ELR (cell line): ENCODE results near the gene CCNJ.

Experiments used
- DNase-seq: peaks from one replicate; pipeline ENCODE4 v3.0.0-alpha.2; 2015; ENCODE audit warnings: low read depth

The CCNJ gene

GRCh38 chr10:96056787-96057186 is 13.4 kb downstream of the CCNJ start:
- no peak for DNase-seq

DNA sequence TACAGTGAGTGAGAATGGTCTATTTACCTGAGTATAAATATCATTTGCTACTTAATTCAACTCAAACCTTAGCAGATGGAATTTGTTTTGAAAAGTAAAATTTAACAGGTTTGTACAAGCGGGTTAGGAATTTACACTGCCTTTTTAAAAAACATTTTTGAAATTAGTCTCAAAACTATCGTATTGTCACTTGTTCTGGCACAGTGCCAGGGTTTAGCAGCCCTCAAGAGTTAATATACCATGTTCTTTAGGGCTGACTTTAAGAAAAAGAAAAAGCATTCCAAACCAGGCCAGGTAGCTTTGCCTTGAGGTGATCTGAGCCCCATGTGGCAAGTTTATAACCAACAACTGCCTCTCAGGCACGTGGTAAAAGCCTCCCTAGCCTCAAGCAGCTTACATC is 17.8 kb downstream of the CCNJ start:
- DNase-seq, result no peak

DNA sequence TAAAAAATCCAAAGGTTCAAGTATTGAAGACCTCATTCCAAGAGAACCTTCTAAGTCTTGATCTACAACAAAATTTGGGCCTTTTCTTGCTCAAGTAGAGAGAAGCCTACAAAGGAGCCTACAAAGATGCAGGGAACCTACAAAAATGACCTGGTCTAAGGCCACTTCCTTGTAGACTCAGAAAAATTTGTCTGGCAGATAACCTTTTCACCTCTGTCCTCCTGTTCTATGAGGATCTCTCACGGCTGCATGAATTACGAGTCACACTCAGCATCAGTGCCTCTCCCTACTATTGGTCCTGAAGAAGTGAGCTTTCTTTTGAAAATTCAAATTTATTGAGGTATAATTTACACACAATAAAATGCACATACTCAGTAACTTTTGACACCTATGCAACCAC is 29.3 kb downstream of the CCNJ start:
- DNase-seq, result peak; percentile 8

GRCh38 chr10:96073722-96074121 is 30.3 kb downstream of the CCNJ start:
- DNase-seq, result peak; percentile 82

GRCh38 chr10:96074776-96075175 is 31.4 kb downstream of the CCNJ start:
- DNase-seq, result no peak

DNA sequence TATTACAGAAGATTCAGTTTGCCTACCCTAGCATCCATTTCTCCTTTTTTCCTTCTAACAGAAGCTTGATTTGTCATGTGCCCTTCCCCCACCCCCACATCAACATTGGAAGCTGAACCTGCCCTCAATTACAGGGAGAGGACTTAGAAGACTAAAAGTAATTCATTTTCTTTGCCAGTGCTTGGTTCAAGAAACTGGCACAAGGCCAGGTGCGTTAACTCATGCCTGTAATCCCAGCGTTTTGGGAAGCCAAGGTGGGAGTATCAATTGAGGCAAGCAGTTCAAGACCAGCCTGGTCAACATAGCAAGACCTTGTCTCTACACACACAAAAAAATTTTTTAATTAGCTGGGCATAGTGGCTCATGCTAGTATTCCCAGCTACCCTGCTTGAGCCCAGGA is 32.6 kb downstream of the CCNJ start:
- no peak for DNase-seq

- no peak for DNase-seq
Observed at GRCh38 chr10:96077156-96077555, 33.8 kb downstream of the CCNJ start.

DNA sequence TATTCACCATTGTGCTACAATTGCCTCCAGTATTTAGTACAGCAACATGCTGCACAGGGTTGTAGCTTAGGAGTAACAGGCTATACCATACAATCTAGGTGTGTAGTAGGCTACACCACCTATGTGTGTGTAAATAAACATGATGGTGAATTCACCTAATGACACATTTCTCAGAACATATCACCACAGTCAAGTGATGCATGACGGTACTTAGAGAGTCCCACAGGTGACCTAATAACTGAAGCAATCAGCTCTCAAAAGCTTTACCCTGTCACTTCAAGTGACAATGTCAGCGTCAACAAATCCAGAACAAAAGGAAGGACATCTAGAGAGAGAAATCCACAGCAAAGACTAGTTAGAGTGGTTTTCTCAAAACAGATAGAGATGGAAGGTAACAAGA is 38.8 kb downstream of the CCNJ start:
- no peak for DNase-seq

DNA sequence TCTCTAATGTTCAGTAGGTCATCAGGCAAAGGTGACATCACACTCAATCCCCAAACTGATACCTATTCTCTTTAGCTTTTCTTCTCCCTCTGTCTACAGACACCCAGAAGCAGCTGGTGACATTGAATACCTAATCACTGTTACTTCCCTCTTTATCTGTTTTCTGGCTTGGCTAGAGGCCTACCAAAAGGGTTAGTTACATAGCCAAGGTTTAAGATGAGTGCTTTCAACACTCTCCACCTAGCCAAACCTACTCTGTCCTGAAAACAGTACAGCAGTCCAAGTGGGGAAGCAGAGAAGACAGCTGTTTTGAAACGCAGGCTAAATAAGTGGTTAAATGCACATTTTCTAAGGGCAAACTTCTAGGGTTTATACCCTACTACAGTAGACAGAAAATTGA is 39.4 kb downstream of the CCNJ start:
- DNase-seq, result no peak

- no peak for DNase-seq
Observed at GRCh38 chr10:96089116-96089515, 45.7 kb downstream of the CCNJ start.

DNA sequence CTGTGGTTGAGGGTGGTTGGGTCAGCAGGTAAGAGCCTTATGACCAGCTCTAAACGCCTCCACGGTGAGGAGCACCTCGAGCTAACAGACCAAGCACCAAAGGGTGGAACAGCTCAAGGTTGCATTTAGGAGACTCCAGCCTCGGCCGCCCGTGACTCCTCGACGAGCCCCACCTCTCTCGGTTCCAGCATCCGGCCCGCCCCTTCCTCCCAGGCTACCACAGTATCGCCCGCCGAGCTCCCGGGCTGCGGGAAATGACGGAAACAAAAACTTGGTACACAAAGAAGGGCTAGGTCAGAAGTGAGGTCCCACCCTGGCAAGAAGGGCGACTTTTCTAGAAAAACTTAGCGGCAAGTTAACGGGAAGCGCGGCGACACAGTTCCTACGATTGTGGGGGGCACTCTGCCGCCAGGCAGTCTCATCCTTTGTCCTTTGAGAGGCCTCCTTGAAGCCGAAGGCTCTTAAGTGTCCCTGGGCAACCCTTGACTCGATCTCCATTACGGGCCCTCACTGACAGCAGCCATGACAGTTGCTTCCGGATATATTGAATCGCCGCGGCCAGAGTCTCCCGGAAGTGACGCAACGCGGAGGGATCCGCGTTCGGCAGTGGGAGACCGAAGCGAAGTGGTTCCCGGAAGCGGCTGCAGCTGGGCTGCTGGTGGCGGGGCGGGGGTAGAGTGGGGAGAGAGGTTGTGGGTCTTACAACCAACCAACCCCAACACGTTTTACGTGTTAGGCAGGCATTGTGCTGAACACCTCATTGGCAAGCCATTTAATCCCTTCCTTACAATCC is 46.5 kb downstream of the CCNJ start:
- peak; percentile 94 for DNase-seq

DNA sequence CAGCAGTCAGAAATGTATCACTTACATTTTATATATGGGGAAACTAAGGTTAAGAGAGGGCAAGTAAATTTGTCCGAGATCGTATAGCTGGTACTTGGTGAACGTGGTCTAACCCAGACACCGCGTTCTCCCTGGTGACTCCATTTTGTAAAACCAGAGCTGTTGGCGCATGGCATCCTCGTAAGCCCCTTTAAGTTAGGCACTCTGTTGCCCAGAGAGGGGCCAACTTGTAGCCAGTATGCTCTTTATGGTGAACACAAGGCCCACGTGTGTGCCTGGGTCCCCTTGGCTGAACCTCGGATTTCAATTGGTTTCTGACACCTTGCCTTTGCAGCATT is 47.0 kb downstream of the CCNJ start:
- DNase-seq, result no peak

DNA sequence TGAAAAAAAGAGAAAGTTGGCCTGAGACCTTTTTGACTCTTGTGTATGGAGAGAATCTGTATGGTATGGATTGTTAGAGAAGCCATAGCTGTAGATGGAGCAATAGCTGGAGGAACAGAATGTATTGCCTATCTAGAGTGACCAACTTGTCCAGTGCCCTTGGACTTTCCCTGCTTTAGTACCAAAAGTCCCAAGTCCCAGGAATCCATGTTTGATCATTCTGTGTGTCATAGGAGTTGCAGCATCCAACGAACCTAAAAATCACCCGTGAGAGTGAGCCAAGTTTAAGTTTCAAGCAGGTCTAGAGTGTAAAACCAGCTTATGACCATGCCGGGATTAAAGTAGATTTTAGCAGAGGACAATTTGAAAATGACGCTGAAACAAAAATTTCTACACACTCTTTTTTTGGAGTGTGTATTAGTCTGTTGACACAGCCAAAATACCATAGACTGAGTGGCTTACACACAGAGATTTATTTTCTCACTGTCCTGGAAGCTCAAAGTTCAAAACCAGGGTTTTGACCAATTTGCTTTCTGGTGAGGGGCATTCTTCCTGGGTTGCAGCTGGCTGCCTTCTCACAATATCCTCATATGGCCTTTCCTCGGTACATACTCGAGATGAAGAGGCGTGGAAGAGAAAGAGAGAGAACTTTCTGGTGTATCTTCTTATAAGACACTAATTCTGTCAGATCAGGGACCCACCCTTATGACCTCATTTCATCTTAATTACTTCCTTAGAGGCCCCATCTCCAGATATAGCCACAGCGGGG is 49.8 kb downstream of the CCNJ start:
- DNase-seq, result no peak

DNA sequence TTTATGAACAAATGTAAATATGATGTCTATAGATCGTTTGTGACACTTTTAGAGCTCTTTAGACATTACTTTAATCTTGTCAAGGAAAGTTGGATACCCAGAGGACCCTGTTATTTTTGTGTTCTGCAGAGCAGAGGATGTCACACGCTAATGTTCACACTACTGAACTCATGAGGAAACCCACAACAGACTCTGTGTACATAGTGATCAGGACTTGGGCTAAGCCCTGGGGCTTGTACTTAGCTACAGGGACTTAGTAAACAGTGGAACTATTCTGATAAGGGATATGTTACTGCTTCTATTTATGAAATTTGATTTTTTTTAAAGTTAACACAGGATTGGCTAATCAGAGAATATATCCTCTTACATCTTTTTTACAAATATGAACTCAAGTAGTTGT is 50.6 kb downstream of the CCNJ start:
- DNase-seq, result no peak

DNA sequence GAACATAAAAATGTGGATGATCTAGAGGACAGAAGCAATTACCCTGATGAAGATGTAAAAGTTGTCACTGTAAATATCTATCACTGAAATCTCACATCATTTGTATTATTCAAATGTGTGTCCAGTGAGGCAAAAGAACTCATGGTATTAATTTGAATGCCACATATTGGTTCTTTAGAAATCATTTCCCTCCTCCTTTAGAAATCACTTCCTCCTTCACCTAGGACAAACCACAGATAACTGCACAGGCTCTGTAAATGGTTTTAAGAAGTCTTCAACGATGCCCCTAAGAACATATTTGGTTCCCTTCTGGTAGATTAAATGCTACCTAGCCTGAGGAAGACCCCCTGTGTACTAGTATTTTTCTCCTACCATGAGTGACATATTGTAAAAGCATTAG is 53.6 kb downstream of the CCNJ start:
- DNase-seq, result no peak

- DNase-seq, result no peak
Observed at GRCh38 chr10:96097865-96098264, 54.5 kb downstream of the CCNJ start.

DNA sequence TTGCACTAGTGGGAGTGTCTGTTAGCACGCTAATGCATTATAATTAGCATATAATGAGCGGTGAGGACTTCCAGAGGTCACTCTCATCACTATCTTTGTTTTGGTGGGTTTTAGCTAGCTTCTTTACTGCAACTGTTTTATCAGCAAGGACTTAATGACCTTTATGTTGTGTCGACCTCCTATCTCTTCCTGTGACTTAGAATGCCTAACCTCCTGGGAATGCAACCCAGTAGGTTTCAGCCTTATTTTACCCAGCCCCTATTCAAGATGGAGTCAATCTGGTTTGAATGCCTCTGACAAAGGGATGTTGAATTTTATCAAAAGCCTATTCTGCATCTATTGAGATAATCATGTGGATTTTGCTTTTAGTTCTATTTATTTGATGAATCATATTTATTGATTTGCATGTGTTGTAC is 64.2 kb downstream of the CCNJ start:
- no peak for DNase-seq
